Subcutaneous abdominal adipose tissue (tissue), 5 donors: ENCODE data around the gene SPINK13.
"Not testable (repeated sequence)": the region's sequence is repeated elsewhere in the genome, so short reads cannot be mapped to it uniquely, and the experiment has no call there.

Experiments
- H3K27ac ChIP-seq: one replicate; pipeline ENCODE4 v1.7.0; 2013; ENCODE audit warnings: low read depth, mild to moderate bottlenecking, inconsistent platforms, low read length, moderate library complexity
- H3K27me3 ChIP-seq, 5 donors: one replicate each; pipeline ENCODE4 v1.7.0; 2013; ENCODE audit warnings: low read length in 5 of 5, inconsistent platforms in 1 of 5; ENCODE audit not compliant: control insufficient read depth in 5 of 5, insufficient read depth in 4 of 5
- H3K36me3 ChIP-seq, 5 donors: one replicate each; pipeline ENCODE4 v1.7.0; 2013; ENCODE audit warnings: low read length in 5 of 5; ENCODE audit not compliant: control insufficient read depth in 5 of 5, insufficient read depth in 5 of 5
- H3K4me1 ChIP-seq, 5 donors: one replicate each; pipeline ENCODE4 v1.7.0; 2013; ENCODE audit warnings: low read length in 5 of 5, mild to moderate bottlenecking in 3 of 5, moderate library complexity in 1 of 5; ENCODE audit not compliant: control insufficient read depth in 5 of 5, insufficient read depth in 5 of 5
- H3K4me3 ChIP-seq, 5 donors: one replicate each; pipeline ENCODE4 v1.7.0; 2013; ENCODE audit warnings: low read length in 5 of 5, low read depth in 1 of 5
- H3K9ac ChIP-seq, 5 donors: one replicate each; pipeline ENCODE4 v1.7.0; 2013; ENCODE audit warnings: low read length in 5 of 5, mild to moderate bottlenecking in 4 of 5, moderate library complexity in 3 of 5
- H3K9me3 ChIP-seq, 5 donors: one replicate each; pipeline ENCODE4 v1.7.0; 2013; ENCODE audit warnings: low read length in 5 of 5; ENCODE audit not compliant: control insufficient read depth in 5 of 5
- donor health status: healthy.
- donor health status: healthy.
- donor health status: healthy.
- donor health status: healthy.
- donor health status: healthy.

Gene SPINK13

DNA sequence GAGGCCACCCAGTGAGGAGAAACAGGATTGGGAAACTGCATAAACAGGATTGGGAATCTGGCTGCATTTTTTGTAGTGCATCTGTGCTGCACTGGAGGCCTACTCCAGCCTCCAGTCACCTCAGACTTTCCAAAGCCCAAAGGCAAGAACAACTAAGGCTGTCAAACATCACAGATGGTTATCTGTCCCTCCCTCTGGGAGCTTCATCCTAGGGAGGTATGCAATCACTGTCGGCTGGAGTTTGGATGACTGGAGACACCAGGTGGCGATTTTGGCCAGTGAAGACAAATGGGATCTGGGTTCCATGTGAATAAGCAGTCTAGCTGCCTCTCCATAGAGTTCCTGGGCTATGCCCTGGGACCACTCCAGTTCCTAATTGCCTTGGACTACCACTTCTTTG, 9.3 kb upstream of the SPINK13 start:
- Histone ChIP-seq H3K9ac (no peak overlapping the region), H3K4me3 (peak overlapping the region in 1 of 5 donors; percentile 16), H3K27me3 (no peaks in the 10 kb centered on the region), H3K27ac (no peak overlapping the region), H3K36me3 (no peaks in the 10 kb centered on the region), H3K4me1 (no peaks in the 10 kb centered on the region), H3K9me3 (peaks cover 14 to 41% (median 19%) of the 10 kb centered on the region in 5 donors)

- no peak overlapping the region for H3K4me3 ChIP-seq
- H3K9ac ChIP-seq = no peak overlapping the region
- no peaks in the 10 kb centered on the region for H3K27me3 ChIP-seq
- H3K36me3 ChIP-seq = no peaks in the 10 kb centered on the region
- no peaks in the 10 kb centered on the region for H3K4me1 ChIP-seq
- H3K9me3 ChIP-seq = peaks cover 14 to 28% (median 19%) of the 10 kb centered on the region in 5 donors
- H3K27ac ChIP-seq = no peak overlapping the region
These were observed 7.4 kb upstream of the SPINK13 start for GRCh38 chr5:148261221-148261620.

DNA sequence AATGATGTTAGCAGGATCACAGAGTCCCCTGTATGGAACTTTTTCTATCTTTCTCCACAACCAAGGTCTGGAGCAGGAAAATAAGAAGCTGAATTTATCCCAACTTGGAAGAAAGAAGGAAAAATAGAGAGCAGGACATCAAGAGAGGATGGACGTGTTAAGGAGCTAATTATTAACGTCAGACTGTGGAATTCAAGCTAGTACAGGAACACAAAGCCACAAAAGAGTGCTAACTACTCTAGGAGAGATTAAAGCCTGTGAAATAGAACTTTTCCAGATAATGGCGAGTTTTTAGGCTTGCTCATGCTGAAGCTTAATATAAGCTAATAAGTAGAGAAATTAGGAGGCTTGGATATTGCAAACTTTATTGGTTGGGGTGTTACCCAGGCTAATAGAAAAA, 632 bp upstream of the SPINK13 start:
- no peaks in the 10 kb centered on the region for H3K9me3 ChIP-seq
- no peaks in the 10 kb centered on the region for H3K27me3 ChIP-seq
- no peak overlapping the region for H3K27ac ChIP-seq
- H3K4me3 ChIP-seq = no peak overlapping the region
- H3K4me1 ChIP-seq = no peaks in the 10 kb centered on the region
- H3K9ac ChIP-seq = no peak overlapping the region
- H3K36me3 ChIP-seq = no peaks in the 10 kb centered on the region

GRCh38 chr5:148275129-148275528, 6.5 kb downstream of the SPINK13 start:
- H3K4me3 ChIP-seq, H3K9ac ChIP-seq, H3K27me3 ChIP-seq, H3K27ac ChIP-seq, H3K36me3 ChIP-seq, H3K9me3 ChIP-seq, H3K4me1 ChIP-seq: not testable (repeated sequence)

- not testable (repeated sequence) for H3K27me3 ChIP-seq, H3K9ac ChIP-seq, H3K4me3 ChIP-seq, H3K36me3 ChIP-seq, H3K27ac ChIP-seq, H3K4me1 ChIP-seq
- H3K9me3 ChIP-seq = peaks cover 0 to 14% (median 7%) of the 10 kb centered on the region in 5 donors
These were observed 12.3 kb downstream of the SPINK13 start for GRCh38 chr5:148280893-148281292.

DNA sequence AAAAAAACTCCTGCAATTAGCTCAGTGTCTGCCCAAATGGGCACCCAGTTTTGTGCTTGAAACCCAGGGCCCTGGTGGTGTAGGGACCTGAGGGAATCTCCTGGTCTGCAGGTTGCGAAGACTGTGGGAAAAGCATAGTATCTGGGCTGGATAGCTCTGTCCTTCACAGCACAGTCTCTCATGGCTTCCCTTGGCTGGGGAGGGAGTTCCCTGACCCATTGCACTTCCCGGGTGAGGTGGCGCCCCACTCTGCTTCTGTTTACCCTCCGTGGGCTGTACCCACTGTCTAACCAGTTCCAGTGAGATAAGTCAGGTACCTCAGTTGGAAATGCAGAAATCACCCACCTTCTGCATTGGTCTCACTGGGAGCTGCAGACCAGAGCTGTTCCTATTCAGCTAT, 12.7 kb downstream of the SPINK13 start:
- H3K9ac ChIP-seq, H3K4me3 ChIP-seq, H3K36me3 ChIP-seq, H3K27me3 ChIP-seq, H3K4me1 ChIP-seq, H3K27ac ChIP-seq: not testable (repeated sequence)
- H3K9me3 ChIP-seq = peaks cover 0 to 14% (median 7%) of the 10 kb centered on the region in 5 donors

- Histone ChIP-seq H3K9me3 (no peaks in the 10 kb centered on the region), H3K4me3 (no peak overlapping the region), H3K9ac (no peak overlapping the region), H3K36me3 (no peaks in the 10 kb centered on the region), H3K27me3 (no peaks in the 10 kb centered on the region), H3K4me1 (no peaks in the 10 kb centered on the region), H3K27ac (no peak overlapping the region)
These were observed 21.9 kb downstream of the SPINK13 start for GRCh38 chr5:148290271-148291195.

DNA sequence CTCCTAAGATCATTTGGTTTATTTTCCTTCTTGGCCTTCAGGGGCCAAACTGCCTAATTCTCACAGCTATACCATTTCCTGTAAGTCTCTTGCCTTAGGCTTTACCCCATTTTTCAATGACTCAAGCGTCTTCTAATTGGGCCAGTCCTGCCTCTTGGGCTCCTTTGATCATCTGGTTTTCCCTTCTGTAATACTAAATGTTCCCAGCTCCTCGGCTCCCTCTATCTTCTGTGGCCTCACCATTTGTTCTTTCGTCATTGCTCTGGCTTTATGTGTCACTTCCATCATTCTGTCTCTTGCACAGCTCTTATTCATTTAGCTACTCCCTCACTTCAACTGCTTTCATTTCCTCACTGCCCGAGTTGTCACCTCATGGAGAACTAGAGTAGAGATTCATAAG, 29.1 kb downstream of the SPINK13 start:
- Histone ChIP-seq H3K9me3 (no peaks in the 10 kb centered on the region), H3K9ac (no peak overlapping the region), H3K4me1 (no peaks in the 10 kb centered on the region), H3K36me3 (peaks cover 0 to 3% (median 0%) of the 10 kb centered on the region in 5 donors), H3K27me3 (no peaks in the 10 kb centered on the region), H3K4me3 (no peak overlapping the region), H3K27ac (no peak overlapping the region)

DNA sequence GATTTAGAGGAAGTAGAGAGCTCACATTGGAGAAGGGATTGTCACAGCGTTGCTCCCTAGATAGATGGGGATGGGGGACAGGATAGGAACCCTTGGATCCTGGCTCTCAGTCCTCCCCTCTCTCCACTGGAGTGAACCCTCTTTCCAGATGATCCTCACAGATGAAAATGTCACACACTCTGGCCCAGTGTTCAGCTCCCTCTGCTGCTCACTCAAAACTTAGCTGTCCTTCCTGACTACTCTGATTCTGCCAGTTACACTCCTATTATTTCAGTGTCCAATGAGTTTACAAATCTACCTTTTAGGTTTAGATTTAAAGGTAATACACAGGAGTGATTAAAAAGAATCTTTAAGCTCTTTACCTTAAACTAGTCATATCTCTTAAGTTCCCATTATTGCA, 37.9 kb downstream of the SPINK13 start:
- Histone ChIP-seq H3K27ac (no peak overlapping the region), H3K4me3 (no peak overlapping the region), H3K9ac (no peak overlapping the region)

DNA sequence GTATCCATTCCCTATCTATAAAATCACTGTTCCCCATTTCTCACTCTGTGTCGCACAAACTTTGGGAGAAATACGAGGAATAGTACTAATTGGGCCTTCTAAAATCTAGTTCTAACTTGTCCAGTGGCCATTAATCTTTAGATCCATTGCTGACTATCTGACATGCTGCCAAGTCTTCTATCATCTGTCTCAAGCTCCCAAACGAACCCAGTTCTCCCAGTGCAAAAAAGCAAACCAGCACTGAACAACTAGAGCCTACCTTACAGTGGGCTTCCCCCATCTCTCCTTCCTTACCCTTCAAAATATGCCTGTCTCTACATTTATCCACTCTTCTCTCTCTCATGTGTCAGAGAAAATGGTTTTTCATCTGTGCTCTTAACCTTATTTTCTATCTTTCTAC, 40.4 kb downstream of the SPINK13 start:
- no peak overlapping the region for H3K4me3 ChIP-seq
- no peak overlapping the region for H3K9ac ChIP-seq
- H3K27ac ChIP-seq = no peak overlapping the region
- no peaks in the 10 kb centered on the region for H3K27me3 ChIP-seq
- H3K36me3 ChIP-seq = no peaks in the 10 kb centered on the region
- H3K9me3 ChIP-seq = peaks cover 0 to 7% (median 4%) of the 10 kb centered on the region in 5 donors
- H3K4me1 ChIP-seq = no peaks in the 10 kb centered on the region

More for the DNA sequence above, 37.9 kb downstream of the SPINK13 start:
- Histone ChIP-seq H3K27me3 (no peaks in the 10 kb centered on the region), H3K36me3 (peaks cover 0 to 2% (median 0%) of the 10 kb centered on the region in 5 donors), H3K9me3 (peaks cover 0 to 7% (median 4%) of the 10 kb centered on the region in 5 donors), H3K4me1 (no peaks in the 10 kb centered on the region)
